GM12891 (cell line): ENCODE data around the gene STK38L.

Experiments
- DNase-seq: peaks from one replicate; pipeline ENCODE4 v3.0.0; 2011; ENCODE audit warnings: low spot score; ENCODE audit not compliant: insufficient read length
- FAIRE-seq: peaks from 2 replicates; lab custom pipeline; 2011; peaks lifted over from hg19 to GRCh38; lab: Jason Lieb, UNC
- PAX5 ChIP-seq: IDR thresholded peaks from 2 replicates; pipeline ENCODE4 v1.6.1; 2011; ENCODE audit warnings: low read length, moderate library complexity, mild to moderate bottlenecking; ENCODE audit not compliant: insufficient read depth, severe bottlenecking
- POLR2A ChIP-seq: IDR thresholded peaks from 2 replicates; pipeline ENCODE4 v1.6.1; 2011; ENCODE audit warnings: low read depth, low read length, control low read depth
- POLR2AphosphoS5 ChIP-seq: IDR thresholded peaks from 2 replicates; pipeline ENCODE4 v1.6.1; 2011; ENCODE audit warnings: low read depth, low read length, control low read depth
- POU2F2 ChIP-seq: IDR thresholded peaks from 2 replicates; pipeline ENCODE4 v1.6.1; 2011; ENCODE audit warnings: low read depth, mild to moderate bottlenecking, control low read depth, low read length, moderate library complexity
- SPI1 ChIP-seq: IDR thresholded peaks from 2 replicates; pipeline ENCODE4 v1.6.1; 2011; ENCODE audit warnings: low read depth, low read length, control low read depth
- TAF1 ChIP-seq: IDR thresholded peaks from 2 replicates; pipeline ENCODE4 v1.6.1; 2011; ENCODE audit warnings: low read depth, low read length, control low read depth

The STK38L gene

DNA sequence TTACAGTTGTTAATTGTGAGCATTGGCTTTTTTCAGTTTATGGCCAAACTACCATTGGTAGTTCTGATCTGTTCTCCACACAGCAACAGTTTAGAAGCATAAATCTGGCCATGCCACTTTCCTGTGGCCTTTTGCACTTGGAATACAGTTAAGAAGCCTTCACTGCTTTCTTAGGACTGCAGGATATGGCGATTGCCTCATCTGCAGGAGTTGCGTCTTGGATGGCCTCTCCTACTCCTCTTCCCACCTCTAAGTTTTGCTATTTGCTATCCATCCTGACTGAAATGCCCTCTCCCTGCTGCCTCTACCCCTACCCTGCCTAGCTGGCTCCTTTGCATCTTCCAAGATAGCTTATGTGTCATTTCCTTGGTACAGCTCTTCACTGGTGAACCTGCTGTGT, 75.8 kb downstream of the STK38L start:
- DNase-seq (no peak), FAIRE-seq (no peak)
- TF ChIP-seq POLR2A: no peak
- TF ChIP-seq TAF1: no peak
- no peak for TF ChIP-seq POLR2AphosphoS5
- TF ChIP-seq PAX5: no peak
- TF ChIP-seq SPI1: no peak
- TF ChIP-seq POU2F2: no peak

- FAIRE-seq: no peak
- no peak for DNase-seq
- no peak for TF ChIP-seq POU2F2
- TF ChIP-seq SPI1: no peak
- TF ChIP-seq PAX5: no peak
- TF ChIP-seq POLR2A: no peak
- TF ChIP-seq POLR2AphosphoS5: no peak
- TF ChIP-seq TAF1: no peak
Observed at GRCh38 chr12:27324530-27324929, 80.4 kb downstream of the STK38L start.

GRCh38 chr12:27330846-27331245, 86.8 kb downstream of the STK38L start:
- no peak for FAIRE-seq
- no peak for TF ChIP-seq POLR2AphosphoS5
- TF ChIP-seq PAX5: no peak
- no peak for TF ChIP-seq POU2F2
- no peak for TF ChIP-seq SPI1
- no peak for TF ChIP-seq POLR2A
- no peak for DNase-seq

DNA sequence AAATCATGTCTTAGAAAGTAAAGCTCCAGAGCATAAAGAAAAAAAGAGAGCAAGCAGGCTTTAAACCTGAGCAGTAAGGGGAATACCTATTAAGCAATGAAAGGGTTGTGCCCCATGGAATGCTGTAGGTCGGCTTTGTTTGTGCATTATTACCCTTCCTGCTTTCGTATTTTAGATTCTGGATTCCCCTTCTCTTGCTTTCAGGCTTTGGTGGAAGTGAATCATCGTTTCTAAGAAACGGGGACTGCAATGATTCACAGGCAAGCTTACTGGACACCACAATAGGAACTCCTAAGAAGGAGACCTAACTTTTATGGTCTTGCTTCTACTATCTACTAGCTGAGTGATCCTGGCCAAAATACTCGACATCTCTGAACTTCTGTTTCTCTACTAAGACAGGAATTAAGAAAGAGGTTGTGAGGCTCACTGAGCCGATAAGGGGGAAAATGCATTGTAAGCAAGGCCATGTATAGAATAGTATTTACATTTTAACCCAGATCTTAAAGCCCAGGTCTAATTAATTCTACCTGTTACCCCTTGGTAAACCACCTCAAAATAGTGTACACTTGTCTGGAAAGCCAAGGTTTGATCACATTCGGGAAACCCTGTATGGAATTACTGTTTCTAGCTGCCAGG, 87.3 kb downstream of the STK38L start:
- FAIRE-seq (peak; percentile 47), DNase-seq (no peak)
- TF ChIP-seq POU2F2: no peak
- peak; percentile 31; the same call in 1 of the 2 replicates for TF ChIP-seq SPI1

DNA sequence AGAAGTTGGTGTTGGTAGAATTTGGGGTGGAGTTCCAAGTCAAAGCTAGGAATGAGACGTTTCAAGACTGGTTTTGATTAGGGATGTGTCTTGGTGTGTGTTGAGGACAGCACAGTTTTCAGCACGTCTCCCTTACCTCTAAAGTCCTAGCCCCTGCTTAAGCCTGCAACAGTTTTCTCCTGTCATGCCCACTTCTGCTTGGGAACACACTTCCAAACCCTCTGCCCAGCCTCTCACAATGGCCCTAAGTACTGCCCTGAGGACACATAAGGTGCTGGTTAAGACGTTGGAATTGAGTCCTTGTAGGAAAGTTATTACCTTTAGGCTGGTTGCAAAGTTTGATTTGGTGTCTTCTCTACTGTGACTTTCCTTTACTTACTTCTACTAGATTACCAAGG, 87.8 kb downstream of the STK38L start:
- TF ChIP-seq POU2F2 (no peak), POLR2AphosphoS5 (no peak; the same call in 1 of the 2 replicates), SPI1 (no peak), POLR2A (peak; percentile 49; the same call in 1 of the 2 replicates), PAX5 (no peak), TAF1 (no peak)
- DNase-seq (no peak), FAIRE-seq (peak; percentile 89)

DNA sequence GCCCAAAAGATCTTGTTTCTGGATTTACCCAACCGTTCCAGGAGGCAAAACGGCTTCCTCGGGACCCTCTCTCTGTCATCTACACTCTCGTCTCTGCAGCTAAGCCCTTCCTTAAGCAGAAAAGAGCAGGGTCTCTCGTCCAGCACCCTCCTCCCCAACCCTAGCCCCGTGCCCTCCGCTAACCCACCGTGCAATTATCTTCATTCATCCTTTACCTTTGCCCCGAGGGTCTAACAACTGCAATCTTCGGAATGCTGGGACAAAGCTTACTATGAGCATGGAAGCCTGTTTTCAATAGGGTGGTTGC, 88.3 kb downstream of the STK38L start:
- TF ChIP-seq POLR2A (no peak), POU2F2 (no peak), POLR2AphosphoS5 (no peak; the same call in 1 of the 2 replicates), PAX5 (no peak), TAF1 (no peak), SPI1 (no peak)
- FAIRE-seq (no peak), DNase-seq (no peak)

- TF ChIP-seq PAX5 (no peak), POLR2A (no peak), POU2F2 (no peak), POLR2AphosphoS5 (peak; percentile 46; the same call in 1 of the 2 replicates), TAF1 (peak; percentile 30; the same call in 1 of the 2 replicates), SPI1 (no peak)
- FAIRE-seq (peak; percentile 85), DNase-seq (peak; percentile 49)
Observed at GRCh38 chr12:27332714-27333402, 88.8 kb downstream of the STK38L start, which contains the start of gene BMAL2. Gene BMAL2, plus strand, starts transcription at chr12:27332836. Its CDS starts 237 bp downstream, at chr12:27333073.

DNA sequence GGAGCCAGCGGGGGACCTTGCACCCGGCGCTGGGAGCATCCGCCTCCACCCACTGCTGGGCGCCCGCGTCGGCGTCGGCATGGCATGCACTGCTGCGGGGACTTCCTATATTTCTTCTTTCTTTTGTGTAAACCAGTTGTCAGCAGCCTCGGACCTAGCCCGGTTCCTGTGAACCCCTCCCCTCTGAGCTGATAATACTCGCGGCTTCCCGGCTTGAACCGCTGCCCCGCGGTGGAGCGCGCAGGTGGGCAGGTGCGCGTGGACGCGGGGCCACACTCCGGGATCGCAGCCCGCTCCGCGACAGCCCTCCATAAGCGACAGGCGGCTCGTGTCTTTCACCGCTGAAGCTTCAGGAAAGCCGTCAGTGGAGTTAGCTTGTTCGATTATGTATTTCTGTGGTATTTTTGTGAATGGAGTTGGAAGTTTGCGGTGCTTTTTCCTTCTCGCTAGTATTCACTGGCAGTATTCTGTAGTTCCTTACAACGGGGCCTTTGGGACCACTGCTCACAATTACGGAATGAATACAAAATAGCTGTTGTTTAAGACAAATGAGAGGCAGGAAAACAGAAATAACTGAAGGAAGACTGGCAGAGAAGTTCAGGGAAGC, 89.4 kb downstream of the STK38L start:
- TF ChIP-seq PAX5 (no peak), TAF1 (no peak), POU2F2 (no peak), POLR2A (no peak), POLR2AphosphoS5 (no peak), SPI1 (peak; percentile 36; the same call in 1 of the 2 replicates)
- no peak for DNase-seq
- FAIRE-seq: peak; percentile 23

DNA sequence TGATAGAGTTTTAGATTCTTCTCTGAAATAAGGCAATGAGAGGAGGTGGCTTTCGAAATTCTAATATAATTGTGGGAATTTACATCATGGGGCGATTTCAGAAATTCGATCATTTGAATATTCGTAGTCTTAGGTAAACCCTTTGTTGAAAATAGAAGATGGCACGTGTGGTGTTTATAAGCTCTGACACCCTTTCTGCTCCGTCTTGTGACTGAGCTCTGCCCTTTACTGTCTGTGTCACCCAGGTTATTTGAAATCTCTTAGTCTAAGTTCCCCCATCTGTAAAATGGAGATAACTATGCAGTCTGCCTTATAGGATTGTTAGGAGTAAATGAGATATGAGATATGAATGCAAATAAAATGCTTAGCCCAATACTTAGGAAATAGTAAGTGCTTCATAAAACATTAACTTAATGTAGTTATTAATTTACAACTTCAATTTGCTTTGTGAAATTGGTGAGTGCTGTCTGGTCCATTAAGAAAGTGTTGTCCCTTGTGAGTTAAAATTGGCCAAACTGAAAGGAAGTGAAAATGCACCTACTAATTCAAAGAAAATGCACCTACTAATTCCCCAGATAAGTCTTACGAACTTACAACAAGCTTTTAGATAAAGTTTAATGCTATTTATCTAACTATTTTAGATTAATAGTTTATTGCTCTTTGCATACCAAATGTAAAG, 90.1 kb downstream of the STK38L start:
- FAIRE-seq (peak; percentile 23), DNase-seq (no peak)
- TF ChIP-seq POU2F2 (no peak), SPI1 (peak; percentile 73), PAX5 (no peak), POLR2A (no peak), TAF1 (no peak), POLR2AphosphoS5 (no peak)
